GM18511 (cell line): ENCODE results near the gene SAMD4B.
"Not testable (repeated sequence)": the region's sequence is repeated elsewhere in the genome, so short reads cannot be mapped to it uniquely, and the experiment has no call there.

Source experiments
- ATAC-seq: cut with Tn5 transposase; IDR thresholded peaks from one replicate; pipeline ENCODE4 v1.9.1; 2021; ENCODE audit warnings: mild to moderate bottlenecking, moderate library complexity; ENCODE audit not compliant: unreplicated experiment

SAMD4B gene

GRCh38 chr19:39309305-39309670 is 32.9 kb upstream of the SAMD4B start:
- ATAC-seq: not testable (repeated sequence)

- no peak for ATAC-seq
Observed at GRCh38 chr19:39310558-39311311, 31.5 kb upstream of the SAMD4B start.

- no peak for ATAC-seq
Observed at GRCh38 chr19:39314016-39314728, 28.0 kb upstream of the SAMD4B start.

GRCh38 chr19:39315933-39316332 is 26.3 kb upstream of the SAMD4B start:
- no peak for ATAC-seq

- ATAC-seq: no peak
Observed at GRCh38 chr19:39316627-39317321, 25.4 kb upstream of the SAMD4B start.

- ATAC-seq: no peak
Observed at GRCh38 chr19:39317476-39317875, 24.7 kb upstream of the SAMD4B start.

- ATAC-seq: no peak
Observed at GRCh38 chr19:39318071-39318470, 24.1 kb upstream of the SAMD4B start.

GRCh38 chr19:39318690-39319089 is 23.5 kb upstream of the SAMD4B start:
- no peak for ATAC-seq

GRCh38 chr19:39319098-39319891 is 22.9 kb upstream of the SAMD4B start:
- ATAC-seq: no peak

GRCh38 chr19:39319892-39320248 is 22.4 kb upstream of the SAMD4B start:
- no peak for ATAC-seq

GRCh38 chr19:39321117-39321831 is 20.9 kb upstream of the SAMD4B start:
- ATAC-seq: no peak

- ATAC-seq: no peak
Observed at GRCh38 chr19:39321832-39322176, 20.4 kb upstream of the SAMD4B start.

- no peak for ATAC-seq
Observed at GRCh38 chr19:39324242-39324842, 17.9 kb upstream of the SAMD4B start.

- no peak for ATAC-seq
Observed at GRCh38 chr19:39325778-39326665, 16.2 kb upstream of the SAMD4B start.

GRCh38 chr19:39327363-39328045 is 14.7 kb upstream of the SAMD4B start:
- ATAC-seq: no peak

- ATAC-seq: no peak
Observed at GRCh38 chr19:39328046-39328705, 14.0 kb upstream of the SAMD4B start.

GRCh38 chr19:39329948-39330347 is 12.3 kb upstream of the SAMD4B start:
- no peak for ATAC-seq

GRCh38 chr19:39332293-39332692 is 9.9 kb upstream of the SAMD4B start:
- ATAC-seq: no peak
